GM12864 (cell line): ENCODE results near the gene DOP1B.

Source experiments
- DNase-seq: peaks from one replicate; pipeline ENCODE4 v3.0.0-alpha.2; 2011; ENCODE audit warnings: low read depth
- H3K4me3 ChIP-seq: 2 replicates; pipeline ENCODE4 v1.5.1; 2011; ENCODE audit warnings: mild to moderate bottlenecking, low read depth, low read length, control low read depth
- CTCF ChIP-seq: IDR thresholded peaks from 2 replicates; pipeline ENCODE4 v1.5.1; 2011; ENCODE audit warnings: low read depth, mild to moderate bottlenecking, moderate library complexity, low read length, control low read depth, inconsistent platforms; ENCODE audit errors: missing control alignments

The DOP1B gene

GRCh38 chr21:36185523-36185922 lies 28.9 kb downstream of the DOP1B start:
- H3K4me3 ChIP-seq: no peak overlapping the region
- no peak for DNase-seq
- TF ChIP-seq CTCF: no peak

GRCh38 chr21:36186081-36186480 lies 29.5 kb downstream of the DOP1B start:
- no peak for DNase-seq
- no peak for TF ChIP-seq CTCF
- H3K4me3 ChIP-seq: no peak overlapping the region

GRCh38 chr21:36186506-36187399 lies 30.1 kb downstream of the DOP1B start:
- H3K4me3 ChIP-seq: no peak overlapping the region
- TF ChIP-seq CTCF: no peak
- no peak for DNase-seq

GRCh38 chr21:36188081-36188681 lies 31.6 kb downstream of the DOP1B start:
- no peak for TF ChIP-seq CTCF
- DNase-seq: no peak
- no peak overlapping the region for H3K4me3 ChIP-seq

DNA sequence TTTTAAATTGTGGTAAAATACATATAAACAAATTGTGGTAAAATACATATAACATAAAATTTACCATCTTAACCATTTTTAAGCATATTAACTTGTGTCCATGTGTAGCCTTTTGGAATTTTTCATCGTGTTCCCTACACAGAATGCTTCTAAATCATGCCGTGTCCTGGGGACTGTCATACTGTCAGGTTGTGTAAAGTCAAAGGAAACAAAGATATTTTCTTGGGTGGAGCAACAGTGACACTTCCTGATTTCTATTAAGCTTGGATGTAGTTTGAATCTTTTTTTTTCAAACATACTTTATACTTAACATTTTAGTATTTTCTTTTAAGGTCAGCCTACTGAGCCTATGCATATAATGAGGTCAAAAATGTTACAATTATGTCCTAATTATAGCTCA lies 32.3 kb downstream of the DOP1B start:
- TF ChIP-seq CTCF: no peak
- H3K4me3 ChIP-seq: no peak overlapping the region
- no peak for DNase-seq

GRCh38 chr21:36190736-36191135 lies 34.1 kb downstream of the DOP1B start:
- no peak overlapping the region for H3K4me3 ChIP-seq
- no peak for TF ChIP-seq CTCF
- DNase-seq: no peak

GRCh38 chr21:36193200-36193599 lies 36.6 kb downstream of the DOP1B start:
- TF ChIP-seq CTCF: no peak
- no peak overlapping the region for H3K4me3 ChIP-seq
- no peak for DNase-seq
